Activated naive CD4-positive, alpha-beta T cell treated with anti-CD3 and anti-CD28 coated beads, Interleukin-2, amount 10 ng/mL, durations not matched to agents 7 days and 5 days (primary cell): ENCODE results near the gene FOXI2.

Source experiments
- CTCF ChIA-PET: fragments of 350-600 bp; sonication (Branson Sonifier 250); formaldehyde crosslinking; loops from one replicate; lab custom pipeline; 2021; ENCODE audit warnings: antibody characterized with exemption; lab: Charles Lee
- DNase-seq: peaks from one replicate; pipeline ENCODE4 v3.0.0-alpha.2; 2020
- H3K27ac Mint-ChIP-seq: one replicate; pipeline ENCODE4 v1.8.0; 2021; ENCODE audit warnings: mild to moderate bottlenecking, moderate library complexity, mixed read lengths
- H3K27me3 Mint-ChIP-seq: one replicate; pipeline ENCODE4 v1.8.0; 2021; ENCODE audit warnings: mild to moderate bottlenecking, mixed read lengths
- H3K36me3 Mint-ChIP-seq: one replicate; pipeline ENCODE4 v1.8.0; 2021; ENCODE audit warnings: mixed read lengths
- H3K4me1 Mint-ChIP-seq: one replicate; pipeline ENCODE4 v1.8.0; 2021; ENCODE audit warnings: mixed read lengths
- H3K4me3 Mint-ChIP-seq: one replicate; pipeline ENCODE4 v1.8.0; 2021; ENCODE audit warnings: mild to moderate bottlenecking, moderate library complexity, mixed read lengths
- H3K9me3 Mint-ChIP-seq: one replicate; pipeline ENCODE4 v1.8.0; 2021; ENCODE audit warnings: mixed read lengths

The FOXI2 gene

DNA sequence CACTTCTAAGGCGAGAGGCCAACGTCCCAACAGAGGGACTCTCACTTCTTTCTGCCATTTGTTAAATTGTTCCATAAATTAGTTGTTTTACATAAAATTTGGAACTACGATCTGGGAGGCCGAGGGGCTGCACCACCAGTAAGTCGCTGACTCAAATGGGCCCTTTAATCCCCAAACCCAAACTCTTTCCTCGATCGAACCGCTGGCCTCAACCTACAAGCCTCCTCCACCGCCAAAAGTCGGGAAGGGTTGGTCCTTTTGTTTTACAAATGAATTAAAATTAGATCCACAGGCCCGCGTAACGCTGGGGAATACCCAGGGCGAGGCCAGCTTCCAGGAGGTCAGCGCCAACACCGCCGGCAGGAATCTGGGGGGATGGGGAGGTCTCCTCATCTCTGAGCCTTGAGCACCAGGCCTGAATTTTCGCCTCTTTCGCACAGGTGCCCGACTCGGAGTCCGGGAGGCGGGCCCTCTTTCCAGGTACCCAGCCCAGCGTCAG lies 1.2 kb upstream of the FOXI2 start:
- no peak for DNase-seq
- no peaks in the 10 kb centered on the region for H3K9me3 Mint-ChIP-seq
- H3K4me3 Mint-ChIP-seq = no peak overlapping the region
- H3K27me3 Mint-ChIP-seq = peaks cover 68% of the 10 kb centered on the region
- CTCF ChIA-PET = no interaction called here
- no peaks in the 10 kb centered on the region for H3K36me3 Mint-ChIP-seq
- H3K4me1 Mint-ChIP-seq = no peaks in the 10 kb centered on the region
- no peak overlapping the region for H3K27ac Mint-ChIP-seq

DNA sequence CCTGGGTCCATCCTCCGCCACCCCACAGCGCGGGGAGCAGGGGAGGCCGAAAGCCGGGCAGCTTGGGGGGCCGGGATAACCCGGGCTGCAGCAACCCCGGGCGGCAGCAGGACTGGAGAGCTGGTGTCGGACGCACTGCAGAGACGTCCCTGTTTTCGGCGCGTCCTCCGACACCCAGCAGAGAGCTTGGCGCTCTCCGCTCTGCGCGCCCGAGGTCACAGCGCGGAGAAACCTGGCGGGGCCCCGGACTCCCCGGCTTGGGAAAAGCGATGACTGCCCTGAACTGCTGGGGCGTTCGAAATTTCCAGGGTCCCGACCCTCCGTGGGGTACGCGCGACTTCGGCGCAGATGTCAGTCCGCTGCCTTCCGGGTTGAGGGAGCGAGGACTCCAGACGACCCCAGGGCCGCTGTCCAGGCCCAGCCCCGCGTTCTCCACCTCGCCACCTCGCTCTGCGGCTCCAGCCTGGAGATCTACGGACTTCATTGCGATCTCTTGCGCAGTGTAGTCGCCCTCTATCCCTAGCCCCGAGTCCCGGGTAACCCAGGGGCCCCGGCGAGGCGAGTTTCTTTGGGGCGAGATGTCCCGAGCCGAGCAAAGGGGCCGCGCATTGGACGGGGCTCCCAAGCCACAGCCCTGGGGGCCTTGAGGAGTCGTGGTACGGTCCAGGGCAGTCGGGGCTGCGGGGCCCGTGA lies 617 bp upstream of the FOXI2 start:
- no peak overlapping the region for H3K27ac Mint-ChIP-seq
- DNase-seq = no peak
- no peak overlapping the region for H3K4me3 Mint-ChIP-seq
- H3K36me3 Mint-ChIP-seq = no peaks in the 10 kb centered on the region
- H3K27me3 Mint-ChIP-seq = peaks cover 68% of the 10 kb centered on the region
- no peaks in the 10 kb centered on the region for H3K4me1 Mint-ChIP-seq
- CTCF ChIA-PET = no interaction called here
- no peaks in the 10 kb centered on the region for H3K9me3 Mint-ChIP-seq

DNA sequence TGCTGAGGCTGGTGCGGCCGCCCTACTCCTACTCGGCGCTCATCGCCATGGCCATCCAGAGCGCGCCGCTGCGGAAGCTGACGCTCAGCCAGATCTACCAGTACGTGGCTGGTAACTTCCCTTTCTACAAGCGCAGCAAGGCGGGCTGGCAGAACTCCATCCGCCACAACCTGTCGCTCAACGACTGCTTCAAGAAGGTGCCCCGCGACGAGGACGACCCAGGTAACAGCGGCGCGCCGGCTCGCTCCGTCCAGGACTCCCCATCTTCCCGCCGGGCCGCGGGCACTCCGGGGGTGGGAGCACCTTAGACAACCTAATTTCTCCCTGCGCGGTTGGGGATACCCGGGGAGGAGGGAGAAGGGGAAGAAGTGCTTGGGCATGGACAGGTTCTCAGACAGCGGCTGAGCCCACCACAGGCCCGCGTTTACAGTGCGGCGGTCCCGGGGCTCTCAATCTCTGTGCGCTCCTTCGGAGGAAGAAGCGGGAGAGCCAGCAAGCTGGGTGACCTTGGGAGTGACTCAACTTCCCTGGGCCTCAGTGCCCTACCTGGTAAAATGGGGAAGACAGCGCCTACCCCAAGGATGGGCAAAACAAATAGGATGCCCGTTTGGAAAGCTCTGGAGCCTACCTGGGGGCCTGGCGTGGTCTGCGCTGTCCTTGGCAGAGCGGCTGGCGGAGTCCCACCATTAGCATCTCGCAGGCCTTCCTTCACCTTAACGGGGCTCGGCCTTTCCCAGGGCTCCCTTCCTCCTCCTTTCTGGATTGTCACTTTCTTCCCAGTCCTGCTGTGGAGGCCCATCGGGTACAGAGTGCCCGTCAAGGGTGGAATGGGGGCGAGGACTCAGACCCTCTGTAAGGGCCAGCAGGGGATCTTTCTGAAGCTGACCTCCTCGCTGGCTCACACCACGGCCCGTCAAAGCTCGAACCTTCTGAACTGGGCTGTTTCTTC lies 852 bp downstream of the FOXI2 start:
- Mint-ChIP-seq H3K4me1 (no peaks in the 10 kb centered on the region), H3K27me3 (peaks cover 68% of the 10 kb centered on the region), H3K36me3 (no peaks in the 10 kb centered on the region), H3K27ac (no peak overlapping the region), H3K9me3 (no peaks in the 10 kb centered on the region), H3K4me3 (no peak overlapping the region)
- DNase-seq = no peak
- CTCF ChIA-PET = no interaction called here

DNA sequence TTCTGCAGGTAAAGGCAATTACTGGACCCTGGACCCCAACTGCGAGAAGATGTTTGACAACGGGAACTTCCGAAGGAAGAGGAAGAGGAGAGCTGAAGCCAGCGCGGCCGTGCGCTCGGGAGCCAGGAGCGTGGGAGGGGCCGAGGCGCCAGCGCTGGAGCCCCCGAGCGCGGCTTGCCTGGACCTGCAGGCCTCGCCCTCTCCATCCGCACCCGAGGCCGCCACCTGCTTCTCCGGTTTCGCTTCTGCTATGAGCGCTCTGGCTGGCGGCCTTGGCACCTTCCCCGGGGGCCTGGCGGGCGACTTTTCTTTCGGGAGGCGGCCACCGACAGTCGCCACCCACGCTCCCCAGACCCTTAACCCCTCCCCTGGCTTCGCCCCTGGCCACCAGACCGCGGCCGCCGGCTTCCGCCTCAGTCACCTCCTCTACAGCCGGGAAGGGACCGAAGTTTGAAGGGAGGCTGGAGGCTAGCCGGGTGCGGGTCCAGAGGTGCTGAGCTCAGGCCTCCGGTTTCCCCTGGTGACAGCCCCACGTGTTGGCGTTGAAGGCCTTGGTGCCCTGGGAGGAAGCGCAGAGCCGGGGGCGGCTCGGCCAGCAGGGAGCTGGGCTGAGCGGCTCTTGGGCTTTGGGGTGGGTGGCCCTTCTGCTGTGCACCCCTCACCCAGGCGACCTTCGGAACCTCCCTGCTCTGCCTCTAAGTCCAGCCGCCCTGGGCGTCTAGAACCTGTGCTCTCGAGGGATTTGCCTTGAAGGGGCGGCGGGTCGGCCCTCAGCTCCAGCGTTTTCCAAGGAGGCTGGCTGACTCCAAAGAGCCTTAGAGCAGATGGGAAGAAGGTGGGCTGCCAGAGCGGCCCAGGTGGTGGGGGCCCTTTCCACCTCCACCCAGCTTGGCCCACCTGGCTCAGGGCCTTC lies 1.8 kb downstream of the FOXI2 start:
- Mint-ChIP-seq H3K36me3 (no peaks in the 10 kb centered on the region), H3K9me3 (no peaks in the 10 kb centered on the region), H3K4me3 (no peak overlapping the region), H3K27ac (no peak overlapping the region), H3K27me3 (peaks cover 61% of the 10 kb centered on the region), H3K4me1 (no peaks in the 10 kb centered on the region)
- CTCF ChIA-PET = no interaction called here
- DNase-seq = no peak

DNA sequence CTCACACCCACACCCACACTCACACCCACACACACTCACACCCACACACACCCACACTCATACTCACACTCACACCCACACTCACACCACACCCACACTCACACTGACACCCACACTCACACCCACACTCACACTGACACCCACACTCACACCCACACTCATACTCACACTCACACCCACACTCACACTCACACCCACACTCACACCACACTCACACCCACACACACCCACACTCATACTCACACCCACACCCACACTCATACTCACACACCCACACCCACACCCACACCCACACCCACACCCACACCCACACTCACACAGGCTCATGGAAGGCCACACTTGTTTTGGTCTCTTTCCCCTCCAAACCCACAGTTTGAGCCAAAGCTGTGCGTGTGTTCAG lies 2.9 kb downstream of the FOXI2 start:
- Mint-ChIP-seq H3K27me3 (peaks cover 51% of the 10 kb centered on the region), H3K27ac (no peak overlapping the region), H3K36me3 (no peaks in the 10 kb centered on the region), H3K9me3 (no peaks in the 10 kb centered on the region), H3K4me1 (no peaks in the 10 kb centered on the region), H3K4me3 (no peak overlapping the region)
- CTCF ChIA-PET = no interaction called here
- no peak for DNase-seq

DNA sequence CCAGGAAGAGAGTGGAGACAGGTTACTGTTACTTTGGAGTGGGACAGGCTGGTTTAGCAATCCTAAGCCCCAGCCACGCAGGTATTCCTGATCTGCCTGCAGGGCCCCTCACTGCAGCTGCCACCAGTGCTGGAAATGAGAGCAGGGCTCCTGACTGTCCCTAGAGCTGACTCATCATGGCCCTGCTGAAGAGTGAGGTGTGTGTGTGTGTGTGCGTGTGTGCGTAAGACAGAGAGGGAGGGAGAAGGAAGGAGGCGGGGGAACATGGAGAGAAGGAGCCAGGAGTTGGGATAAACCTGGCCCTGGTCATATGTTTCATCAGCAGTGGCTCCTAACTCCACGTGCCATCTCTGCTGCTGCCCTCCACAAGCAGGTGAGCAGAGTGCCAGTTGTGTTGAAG lies 3.6 kb downstream of the FOXI2 start:
- peaks cover 44% of the 10 kb centered on the region for H3K27me3 Mint-ChIP-seq
- H3K4me3 Mint-ChIP-seq = no peak overlapping the region
- no peak for DNase-seq
- CTCF ChIA-PET = interaction anchor here (0.8 kb wide), 1 partner anchor 46 kb away, joined by 3 read pairs; no protein-coding TSS in a partner anchor
- H3K9me3 Mint-ChIP-seq = no peaks in the 10 kb centered on the region
- H3K4me1 Mint-ChIP-seq = no peaks in the 10 kb centered on the region
- no peak overlapping the region for H3K27ac Mint-ChIP-seq
- H3K36me3 Mint-ChIP-seq = no peaks in the 10 kb centered on the region

DNA sequence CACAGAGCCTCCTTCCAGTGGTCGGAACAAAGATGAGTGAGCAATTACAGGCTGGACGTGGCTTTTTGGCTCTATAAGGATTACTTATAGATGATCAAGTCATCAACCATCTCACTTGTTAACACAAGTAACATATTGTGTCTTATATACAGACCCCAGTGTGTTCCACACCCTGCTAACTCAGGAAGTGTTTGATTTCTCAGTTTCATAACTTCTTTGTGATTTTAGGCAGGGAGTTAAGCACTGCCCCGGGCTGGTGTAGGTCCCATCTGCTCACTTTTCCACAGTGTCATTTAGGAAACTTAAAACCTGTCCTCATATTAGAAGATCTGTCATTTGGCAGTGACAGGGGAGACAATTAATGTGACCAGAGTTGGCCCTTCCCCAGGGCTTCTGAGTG lies 6.2 kb downstream of the FOXI2 start:
- Mint-ChIP-seq H3K27me3 (peaks cover 20% of the 10 kb centered on the region), H3K9me3 (no peaks in the 10 kb centered on the region), H3K4me3 (no peak overlapping the region), H3K4me1 (no peaks in the 10 kb centered on the region), H3K27ac (no peak overlapping the region), H3K36me3 (no peaks in the 10 kb centered on the region)
- CTCF ChIA-PET = no interaction called here
- DNase-seq = no peak

DNA sequence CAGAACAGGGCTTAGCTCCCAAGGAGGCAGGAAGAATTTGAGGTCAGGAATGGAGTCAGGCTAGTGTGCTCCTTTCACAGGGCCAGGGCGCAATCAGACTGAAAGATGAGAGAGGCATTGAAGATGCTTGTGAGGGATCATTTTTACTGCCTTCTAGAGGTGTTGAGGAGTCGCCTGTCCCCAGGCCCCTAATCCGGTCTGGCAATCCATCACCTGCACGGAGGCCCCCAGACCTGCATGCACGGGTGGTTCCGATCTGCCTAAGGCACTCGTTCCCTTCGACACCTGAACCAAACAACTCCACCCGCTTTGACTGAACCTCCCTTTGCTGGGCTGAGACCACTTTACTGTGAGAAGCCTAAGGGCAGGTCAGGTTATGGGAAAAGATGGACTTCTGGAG lies 8.0 kb downstream of the FOXI2 start:
- Mint-ChIP-seq H3K4me1 (no peaks in the 10 kb centered on the region), H3K4me3 (no peak overlapping the region), H3K9me3 (peaks cover 2% of the 10 kb centered on the region), H3K36me3 (no peaks in the 10 kb centered on the region), H3K27ac (no peak overlapping the region), H3K27me3 (peaks cover 2% of the 10 kb centered on the region)
- no peak for DNase-seq
- CTCF ChIA-PET = no interaction called here

DNA sequence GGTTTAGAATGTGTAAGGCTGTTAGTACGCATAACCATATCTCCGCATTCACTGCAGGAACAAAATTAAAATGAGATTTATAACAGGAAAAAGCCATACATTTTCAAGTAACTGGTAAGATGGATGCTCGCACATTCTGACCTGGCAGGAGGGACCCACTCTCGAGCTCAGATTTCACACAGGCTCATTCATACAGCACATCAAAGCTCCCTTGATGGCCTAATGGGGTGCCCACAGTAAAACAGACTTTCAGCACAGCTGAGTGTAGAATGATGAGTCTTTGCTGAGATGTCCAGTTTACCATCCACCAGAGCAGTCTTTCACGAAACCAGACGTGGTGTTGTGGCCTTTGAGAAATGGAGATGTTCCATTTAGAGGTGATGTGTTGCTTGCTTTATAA lies 8.9 kb downstream of the FOXI2 start:
- CTCF ChIA-PET = no interaction called here

DNA sequence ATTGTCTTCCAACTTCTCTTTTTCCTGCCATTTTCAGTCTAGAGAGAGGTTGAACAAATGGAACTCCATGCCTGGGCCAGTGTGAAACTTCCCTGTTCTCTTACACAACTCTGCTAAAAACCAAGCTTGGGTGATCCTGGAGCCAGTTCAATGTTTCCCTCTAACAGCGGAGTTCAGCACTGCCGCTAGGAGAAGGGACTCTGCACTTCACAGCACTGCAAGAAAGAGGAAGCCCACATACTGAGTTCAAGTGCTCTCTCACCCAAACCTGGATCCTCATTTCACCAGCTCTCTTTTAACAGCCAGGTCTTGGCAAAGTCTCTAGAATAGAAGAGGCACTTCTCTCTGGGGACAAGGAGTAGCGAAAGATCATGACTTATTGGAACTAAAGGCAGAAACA lies 18.8 kb downstream of the FOXI2 start:
- CTCF ChIA-PET = no interaction called here
- no peaks in the 10 kb centered on the region for H3K36me3 Mint-ChIP-seq
- H3K27ac Mint-ChIP-seq = no peak overlapping the region
- no peak for DNase-seq
- H3K4me1 Mint-ChIP-seq = no peaks in the 10 kb centered on the region
- no peak overlapping the region for H3K4me3 Mint-ChIP-seq
- no peaks in the 10 kb centered on the region for H3K27me3 Mint-ChIP-seq
- no peaks in the 10 kb centered on the region for H3K9me3 Mint-ChIP-seq

More for the DNA sequence above, 8.9 kb downstream of the FOXI2 start:
- Mint-ChIP-seq H3K27ac (no peak overlapping the region), H3K4me3 (no peak overlapping the region), H3K36me3 (no peaks in the 10 kb centered on the region), H3K4me1 (no peaks in the 10 kb centered on the region), H3K9me3 (peaks cover 2% of the 10 kb centered on the region), H3K27me3 (no peaks in the 10 kb centered on the region)
- DNase-seq = no peak

DNA sequence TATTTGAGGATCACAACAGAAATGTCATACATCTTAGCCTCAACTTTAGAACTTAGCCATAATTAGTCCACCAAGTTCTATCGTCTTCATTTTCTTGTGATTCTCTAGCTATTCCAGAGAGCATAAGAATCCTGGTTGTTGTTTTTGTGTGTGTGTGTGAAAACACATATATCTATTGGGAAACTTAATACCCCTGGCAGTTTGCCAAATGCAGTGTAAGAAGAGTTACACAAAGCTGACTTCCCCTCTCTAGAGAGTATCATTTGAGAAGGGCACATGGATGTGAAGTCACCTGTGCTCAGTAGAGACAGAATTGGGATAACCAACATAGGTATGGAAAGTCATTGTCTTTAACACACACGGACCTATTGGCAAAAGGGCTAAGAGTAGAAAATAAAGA lies 19.3 kb downstream of the FOXI2 start:
- H3K36me3 Mint-ChIP-seq = no peaks in the 10 kb centered on the region
- H3K27me3 Mint-ChIP-seq = no peaks in the 10 kb centered on the region
- no peak overlapping the region for H3K27ac Mint-ChIP-seq
- CTCF ChIA-PET = no interaction called here
- DNase-seq = no peak
- no peaks in the 10 kb centered on the region for H3K9me3 Mint-ChIP-seq
- H3K4me1 Mint-ChIP-seq = no peaks in the 10 kb centered on the region
- H3K4me3 Mint-ChIP-seq = no peak overlapping the region

DNA sequence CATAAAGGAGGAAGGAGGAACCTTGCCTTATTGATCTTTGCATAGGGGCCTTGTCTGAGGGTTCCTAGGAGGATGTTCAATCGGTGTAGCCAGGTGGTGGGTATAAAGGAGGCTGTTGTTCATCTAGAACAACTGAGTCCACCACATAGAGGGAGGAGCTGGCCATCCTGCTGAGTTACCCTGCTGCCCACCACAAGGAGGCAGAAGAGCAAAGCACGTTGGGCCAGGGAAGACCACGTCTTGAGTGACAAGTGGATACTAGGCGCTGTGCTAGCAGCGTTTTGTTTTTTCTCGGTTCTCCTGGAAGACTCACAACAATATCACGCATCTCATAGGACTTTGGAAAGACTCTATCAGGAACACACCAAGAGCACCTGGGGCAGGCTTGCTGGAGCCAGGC lies 20.0 kb downstream of the FOXI2 start:
- no peaks in the 10 kb centered on the region for H3K27me3 Mint-ChIP-seq
- no peaks in the 10 kb centered on the region for H3K36me3 Mint-ChIP-seq
- H3K27ac Mint-ChIP-seq = no peak overlapping the region
- DNase-seq = no peak
- H3K4me1 Mint-ChIP-seq = no peaks in the 10 kb centered on the region
- CTCF ChIA-PET = interaction anchor here (0.7 kb wide), 1 partner anchor 97 kb away, joined by 3 read pairs; no protein-coding TSS in a partner anchor
- H3K9me3 Mint-ChIP-seq = no peaks in the 10 kb centered on the region
- no peak overlapping the region for H3K4me3 Mint-ChIP-seq

DNA sequence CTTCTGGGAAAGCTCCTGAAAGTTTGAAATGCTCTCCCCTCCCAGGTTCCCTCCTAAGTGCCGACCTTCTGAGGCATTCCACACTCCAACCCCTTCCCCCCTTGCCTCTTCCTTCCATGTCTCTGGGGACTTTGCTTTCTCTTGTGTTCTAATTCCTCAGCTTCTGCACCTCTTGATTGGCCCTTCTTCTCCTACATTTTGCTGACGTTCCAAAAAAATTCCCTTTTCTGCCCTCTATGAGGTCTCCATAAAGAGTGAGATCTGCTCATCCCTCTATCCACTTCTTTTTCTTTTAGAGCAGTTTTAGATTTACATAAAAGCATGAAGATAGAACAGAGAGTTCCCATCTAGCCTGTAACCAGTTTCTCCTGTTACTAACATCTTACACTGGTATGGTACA lies 22.3 kb downstream of the FOXI2 start:
- Mint-ChIP-seq H3K4me3 (no peak overlapping the region), H3K4me1 (no peaks in the 10 kb centered on the region), H3K27ac (no peak overlapping the region), H3K27me3 (no peaks in the 10 kb centered on the region), H3K36me3 (no peaks in the 10 kb centered on the region), H3K9me3 (no peaks in the 10 kb centered on the region)
- CTCF ChIA-PET = no interaction called here
- DNase-seq = no peak

DNA sequence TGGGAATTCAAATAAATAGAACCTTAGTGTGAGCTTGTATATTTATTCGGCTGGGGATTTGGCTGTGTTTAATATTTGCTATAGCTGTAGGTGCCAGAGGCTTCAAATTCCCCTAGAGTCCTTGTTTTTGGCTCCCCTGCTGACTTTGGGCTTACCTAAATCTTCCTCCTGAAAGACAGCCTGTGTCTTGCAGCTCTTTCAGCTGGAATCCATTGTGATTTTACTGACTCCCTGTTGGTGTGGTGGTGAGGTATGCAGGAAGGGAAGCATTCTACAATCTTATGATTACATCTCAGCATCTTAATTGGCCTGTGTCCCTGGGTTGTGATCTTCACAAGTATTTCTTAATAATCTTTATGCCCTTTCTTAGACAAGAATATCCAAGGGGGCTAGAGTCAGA lies 25.9 kb downstream of the FOXI2 start:
- no peaks in the 10 kb centered on the region for H3K36me3 Mint-ChIP-seq
- no peak overlapping the region for H3K4me3 Mint-ChIP-seq
- CTCF ChIA-PET = interaction anchor here (0.6 kb wide), 1 partner anchor 1541 kb away, joined by 3 read pairs; no protein-coding TSS in a partner anchor
- H3K27me3 Mint-ChIP-seq = no peaks in the 10 kb centered on the region
- no peaks in the 10 kb centered on the region for H3K9me3 Mint-ChIP-seq
- no peak overlapping the region for H3K27ac Mint-ChIP-seq
- H3K4me1 Mint-ChIP-seq = no peaks in the 10 kb centered on the region
- DNase-seq = no peak
